Stimulated activated CD4-positive, alpha-beta T cell treated with anti-CD3 and anti-CD28 coated beads, TNF-alpha, amount 100 ng/mL, for 4 hours (primary cell): ENCODE measurements around the gene PEPD.
A peak's percentile ranks its signal among the peaks of the same experiment; 100 is the strongest.

Source experiments
- DNase-seq, 3 experiments: peaks; one replicate each; pipeline ENCODE4 v3.0.0-alpha.2; 2020; ENCODE audit warnings: low read depth in 3 of 3

PEPD gene

DNA sequence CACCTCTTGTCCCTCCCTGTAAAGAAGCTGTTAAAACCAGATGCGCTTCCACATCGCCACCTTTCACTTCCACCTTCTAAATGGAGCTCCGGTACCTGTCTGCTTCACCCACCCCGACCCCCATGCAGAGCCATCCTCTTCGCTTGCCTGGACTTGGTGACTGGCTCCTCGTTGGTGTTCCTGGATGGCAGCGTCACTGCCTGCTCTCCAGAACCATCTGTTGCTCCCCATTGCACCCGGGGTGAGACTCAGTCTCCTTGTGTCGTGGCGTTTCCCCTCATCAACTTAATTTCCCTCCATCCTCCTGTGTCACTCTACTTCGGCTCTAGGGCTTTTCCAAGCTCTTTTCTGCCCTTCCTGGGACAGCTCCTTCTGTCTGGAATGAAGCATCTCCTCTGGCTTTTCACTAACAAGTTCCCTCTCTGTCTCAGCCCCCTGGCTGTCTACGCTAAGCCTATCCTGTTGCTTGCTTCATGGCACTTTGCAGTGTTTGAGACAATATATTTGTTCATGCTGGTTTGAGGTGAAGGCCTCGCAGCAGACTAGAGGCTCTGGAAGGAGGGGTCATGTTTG, 137.8 kb downstream of the PEPD start:
- no peak for DNase-seq

DNA sequence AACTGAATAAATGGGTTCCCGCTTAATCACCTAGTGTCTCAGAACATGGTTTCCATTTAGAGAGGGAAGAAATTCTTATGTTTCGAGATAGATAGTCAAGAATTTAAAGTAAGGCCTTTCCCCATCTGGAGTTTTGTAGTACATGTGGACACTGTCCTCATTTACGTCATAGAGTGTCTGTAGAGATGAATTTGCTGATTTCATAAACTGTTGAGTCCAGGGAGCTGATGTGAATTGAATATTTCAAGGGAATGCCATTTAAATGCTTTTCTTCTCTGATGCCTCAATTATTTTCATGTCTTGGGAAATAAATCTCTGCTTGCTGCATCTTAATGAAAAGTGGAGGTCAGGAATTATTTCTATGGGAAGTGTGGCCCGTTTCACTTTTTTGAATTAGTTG, 138.6 kb downstream of the PEPD start:
- no peak for DNase-seq

DNA sequence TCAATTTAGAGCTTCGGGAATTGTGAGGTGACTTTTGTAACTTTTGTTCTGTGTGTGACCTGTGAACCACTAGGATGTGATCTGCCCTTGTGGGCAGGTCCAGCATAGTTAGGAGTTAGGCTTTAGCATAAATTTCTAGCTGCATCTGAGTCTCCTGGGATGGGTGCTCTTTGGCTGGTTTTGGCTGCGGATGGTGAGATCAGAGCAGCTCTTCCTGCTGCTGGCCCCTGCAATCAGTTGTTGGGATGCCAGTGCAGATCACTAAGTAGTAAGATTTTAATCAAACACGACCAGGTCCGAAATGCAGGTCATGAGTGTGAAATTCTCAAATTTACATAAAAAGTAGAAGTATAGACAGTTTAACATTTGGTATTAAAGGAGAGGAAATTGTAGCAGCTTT, 139.6 kb downstream of the PEPD start:
- DNase-seq: no peak

GRCh38 chr19:33381101-33381500, 140.5 kb downstream of the PEPD start:
- no peak for DNase-seq

- no peak for DNase-seq
Observed at GRCh38 chr19:33379151-33379829, 142.3 kb downstream of the PEPD start.

DNA sequence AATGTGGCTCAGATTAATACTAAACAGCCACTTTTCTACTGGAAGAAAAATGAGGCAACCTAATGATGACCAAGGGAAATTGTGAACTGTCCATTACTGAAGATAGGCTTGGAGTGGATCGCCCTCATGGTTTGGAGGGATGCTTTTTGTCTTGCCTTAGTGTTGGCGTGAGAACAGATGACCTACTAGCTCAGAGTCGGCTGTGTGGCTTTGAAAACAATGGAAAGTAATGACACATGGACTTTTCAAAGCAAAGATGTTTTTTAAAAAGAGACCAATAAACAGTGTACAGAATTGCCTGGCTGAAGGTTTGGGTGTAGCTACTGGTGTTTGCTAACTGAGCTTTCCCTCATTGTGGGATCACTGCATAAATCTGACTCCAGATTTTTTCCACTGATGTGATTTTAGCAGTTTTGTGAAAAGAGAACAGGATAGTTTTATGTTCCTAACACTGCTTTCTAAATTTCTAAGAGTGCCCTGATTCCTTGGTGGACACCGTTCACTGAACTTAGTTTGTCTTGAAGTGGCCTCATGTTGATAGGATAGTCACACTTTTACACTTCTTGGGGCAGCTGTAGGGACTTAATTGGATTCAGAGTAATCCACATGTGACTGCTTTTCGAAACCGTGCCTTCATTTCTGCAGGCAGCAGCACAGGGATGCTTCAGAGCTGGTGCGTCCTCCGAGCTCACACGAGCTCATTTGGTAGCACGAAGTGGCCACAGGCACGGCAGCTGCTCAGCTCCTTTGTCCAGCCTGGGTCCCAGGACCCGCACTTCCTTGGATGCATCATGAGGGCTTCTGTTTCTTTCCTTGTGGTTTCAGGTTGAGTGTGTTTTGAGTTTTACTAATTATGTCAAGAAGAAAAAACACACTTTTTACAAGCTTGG, 143.8 kb downstream of the PEPD start:
- no peak for DNase-seq

GRCh38 chr19:33376941-33377557, 144.5 kb downstream of the PEPD start:
- no peak for DNase-seq

GRCh38 chr19:33376423-33376822, 145.2 kb downstream of the PEPD start:
- DNase-seq: no peak

GRCh38 chr19:33375837-33376159, 145.8 kb downstream of the PEPD start:
- DNase-seq: no peak

- no peak for DNase-seq
Observed at GRCh38 chr19:33375156-33375836, 146.3 kb downstream of the PEPD start.

GRCh38 chr19:33374236-33374714, 147.3 kb downstream of the PEPD start:
- DNase-seq: no peak

DNA sequence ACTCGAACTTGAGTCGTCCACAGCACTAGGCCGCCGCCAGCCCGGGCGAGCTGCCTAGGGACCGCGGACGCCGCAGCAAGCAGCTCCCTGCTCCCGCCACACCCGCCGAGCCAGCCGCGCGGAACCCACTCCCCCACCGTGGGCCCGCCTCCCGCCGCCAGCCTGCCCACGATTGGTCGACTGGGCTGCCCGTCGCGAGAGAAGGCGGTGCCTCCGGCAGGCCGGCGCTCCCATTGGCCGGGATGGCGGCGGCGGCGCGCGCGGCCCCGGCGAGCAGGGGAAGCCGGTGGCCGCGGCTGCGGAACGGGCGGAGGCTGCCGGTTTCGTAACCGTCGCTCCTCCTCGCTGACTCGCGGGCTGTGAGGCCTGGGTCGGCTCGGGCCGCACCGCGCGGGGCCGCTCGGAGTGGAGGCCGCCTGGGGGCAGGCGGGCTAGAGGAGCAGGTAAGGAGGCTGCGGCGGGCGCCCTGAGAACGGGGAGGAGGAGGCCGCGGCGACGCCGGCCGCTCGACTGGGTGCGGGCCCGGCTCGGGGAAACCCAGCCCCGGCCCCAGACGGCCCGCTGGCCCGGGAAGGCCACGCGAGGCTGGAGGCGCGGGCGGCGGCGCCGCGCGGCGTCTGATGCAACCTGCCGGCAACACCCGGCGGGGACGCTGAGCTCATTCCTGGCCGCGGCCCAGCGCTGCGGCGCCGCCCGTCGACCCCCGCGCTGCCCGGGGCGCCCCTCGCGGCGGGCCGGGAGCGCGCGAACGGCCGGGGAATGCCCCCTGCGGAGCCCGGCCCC, 147.9 kb downstream of the PEPD start, which contains the start of gene CEBPG:
CEBPG (plus strand) TSS at position 257 of the 783 bp plus-strand sequence. CDS start 5,531 bp downstream, outside the sequence.
- peak; percentile 87 to 93 (median 92) for DNase-seq

GRCh38 chr19:33370783-33371182, 150.8 kb downstream of the PEPD start:
- no peak for DNase-seq

- no peak for DNase-seq
Observed at GRCh38 chr19:33368074-33368864, 153.3 kb downstream of the PEPD start.

GRCh38 chr19:33366897-33367296, 154.7 kb downstream of the PEPD start:
- DNase-seq: no peak

DNA sequence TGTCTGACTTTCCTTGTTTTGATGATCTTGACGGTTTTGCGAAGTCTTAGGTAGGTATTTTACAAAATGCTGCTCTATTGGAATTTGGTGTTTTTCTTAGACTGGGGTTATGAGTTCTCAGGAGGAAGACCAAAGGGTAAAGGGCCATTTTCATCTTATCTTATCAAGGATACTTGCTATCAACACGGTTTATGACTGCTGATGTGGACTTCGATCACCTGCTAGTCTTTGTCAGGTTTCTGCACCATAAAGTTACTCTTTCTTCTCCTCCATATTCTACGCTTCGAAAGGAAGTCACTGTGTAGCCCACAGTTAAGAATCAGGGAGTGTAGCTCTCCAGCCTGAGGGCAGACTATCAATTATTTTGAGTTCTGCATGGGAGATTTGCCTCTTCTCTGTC, 155.5 kb downstream of the PEPD start:
- no peak for DNase-seq

DNA sequence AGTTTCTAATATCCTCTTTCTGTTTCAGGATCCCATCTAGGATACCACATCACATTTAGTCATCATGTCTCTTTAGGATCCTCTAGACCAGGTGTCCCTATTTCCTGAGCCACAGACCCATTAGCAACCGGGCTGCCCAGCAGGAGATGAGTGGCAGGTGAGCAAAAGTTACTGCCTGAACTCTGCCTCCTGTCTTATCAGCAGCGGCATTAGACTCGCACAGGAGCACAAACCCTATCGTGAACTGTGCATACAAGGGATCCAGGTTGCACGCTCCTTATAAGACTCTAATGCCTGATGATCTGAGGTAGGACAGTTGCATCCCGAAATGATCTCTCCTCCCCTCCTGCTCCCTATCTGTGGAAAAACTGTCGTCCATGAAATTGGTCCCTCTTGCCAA, 155.9 kb downstream of the PEPD start:
- no peak for DNase-seq

GRCh38 chr19:33363476-33363875, 158.1 kb downstream of the PEPD start:
- DNase-seq: no peak

DNA sequence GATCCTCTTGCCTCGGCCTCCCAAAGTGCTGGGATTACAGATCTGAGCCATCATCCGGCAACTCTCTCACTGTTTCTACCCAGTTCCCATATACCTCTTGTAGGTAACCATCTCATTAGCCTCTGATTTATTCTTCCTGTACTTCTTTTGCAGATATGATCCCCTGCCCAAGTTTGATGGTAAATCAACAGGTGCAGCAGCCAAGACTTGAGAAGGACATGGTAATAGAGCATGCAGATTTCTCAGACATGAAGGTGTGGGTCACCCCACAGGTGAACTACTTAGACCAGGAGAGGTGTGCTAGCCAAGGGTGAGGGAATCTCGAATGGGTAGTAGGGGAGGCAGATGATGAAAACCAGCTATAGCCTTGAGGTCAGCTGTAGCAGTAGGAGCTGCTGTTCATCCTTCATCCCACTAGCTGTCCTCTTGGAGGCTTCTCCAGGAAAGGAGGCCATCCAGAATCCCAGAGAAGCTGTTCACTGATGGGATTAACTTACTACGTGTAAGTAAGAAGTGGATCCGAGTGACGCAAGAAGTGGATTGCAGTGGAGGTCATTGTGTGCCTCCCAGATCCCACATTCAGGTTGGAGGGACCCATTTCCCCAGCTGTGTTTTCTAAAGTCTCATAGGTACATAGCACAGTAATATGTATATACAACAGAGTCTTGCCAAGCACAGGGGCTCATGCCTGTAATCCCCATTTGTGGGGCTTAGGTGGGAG, 158.9 kb downstream of the PEPD start:
- no peak for DNase-seq
